Stimulated activated CD4-positive, alpha-beta T cell treated with anti-CD3 and anti-CD28 coated beads, Interleukin-15, amount 100 ng/mL, for 1 hour (primary cell): ENCODE results near the gene LRRC8C.

Experiments used
- DNase-seq, 2 donors: peaks; one replicate each; pipeline ENCODE4 v3.0.0-alpha.2; 2020; ENCODE audit warnings: low read depth in 1 of 2, low spot score in 1 of 2

Gene LRRC8C

GRCh38 chr1:89762386-89762778 lies 129.5 kb downstream of the LRRC8C start:
- no peak for DNase-seq

GRCh38 chr1:89762779-89763648 lies 130.1 kb downstream of the LRRC8C start:
- DNase-seq = peak; percentile 75 to 84

- DNase-seq = no peak
Observed at GRCh38 chr1:89763649-89763986, 130.7 kb downstream of the LRRC8C start.

GRCh38 chr1:89765774-89766173 lies 132.9 kb downstream of the LRRC8C start:
- DNase-seq = no peak

GRCh38 chr1:89767618-89768017 lies 134.7 kb downstream of the LRRC8C start:
- DNase-seq = no peak
